ENCODE measurements around the gene LARP1B.

- TF ChIP-seq CTCF (conservative IDR thresholded peaks at IDR 0.05 in 1 of 2, IDR thresholded peaks at IDR 0.05 in 1 of 2; ENCODE audit: low read depth in 1 of 2, low read length in 2 of 2) (no peak), EZH2 (IDR thresholded peaks at IDR 0.05; ENCODE audit: low read length, missing control alignments) (no peak)
Observed at GRCh38 chr4:128169245-128169644, 108.1 kb downstream of the LARP1B start.

Data from fibroblast of lung (primary cell).